HepG2 (cell line): Measurements from ENCODE around the gene UAP1. TPM values are rescaled to one million over a fixed set of nuclear protein-coding genes. Genes with fewer than 3 reads are reported as not detected.

ENCODE experiments used
- ATAC-seq: fragments of 200-7000 bp; cut with Tn5 transposase; 3 replicates; pipeline ENCODE4 v1.9.1; 2020; ENCODE audit warnings: mild to moderate bottlenecking, moderate library complexity
- BruUV-seq: library from RNA; stranded (reverse); fragments of 400-500 nt; replicated peaks from 2 replicates; lab custom pipeline; 2021; lab: Mats Ljungman, UMichigan
- CTCF ChIA-PET: fragments of 300-600 bp; formaldehyde crosslinking; extraction: SDS; loops from one replicate; lab custom pipeline; 2021; ENCODE audit warnings: low total read pairs, inconsistent platforms, low intra/inter-chr PET ratio; lab: Yijun Ruan, JAX
- POLR2A ChIA-PET: fragments of 350-600 bp; sonication (Branson Sonifier 250); formaldehyde crosslinking; loops from one replicate; lab custom pipeline; 2020; ENCODE audit warnings: antibody characterized with exemption, inconsistent platforms; lab: Yijun Ruan, JAX
- DNase-seq: peaks from one replicate; pipeline ENCODE4 v3.0.0-alpha.2; 2015; ENCODE audit warnings: low spot score
- FAIRE-seq: peaks from 3 replicates; lab custom pipeline; 2011; peaks lifted over from hg19 to GRCh38; lab: Jason Lieb, UNC
- H2AFZ ChIP-seq: one replicate; pipeline ENCODE4 v1.6.1; 2011; ENCODE audit warnings: low read length, inconsistent platforms
- H3K27ac ChIP-seq: fragments of 300-600 bp; 3 replicates; pipeline ENCODE4 v1.8.0; 2011; ENCODE audit warnings: mixed run types, mild to moderate bottlenecking, mixed read lengths, low read length, inconsistent platforms; ENCODE audit not compliant: insufficient read depth; ENCODE audit errors: extremely low read length
- H3K27me3 ChIP-seq, 2 experiments: fragments of 200-600 bp in 1 of 2; 2 replicates in 1 of 2; 3 replicates in 1 of 2; pipeline versions ENCODE4 v1.6.0 to v1.8.0; 2011; ENCODE audit warnings: low read length in 2 of 2, mild to moderate bottlenecking in 2 of 2, moderate library complexity in 2 of 2, inconsistent platforms in 1 of 2; ENCODE audit not compliant: insufficient read depth in 2 of 2, control insufficient read depth in 1 of 2
- H3K36me3 ChIP-seq, 2 experiments: fragments of 200-600 bp in 1 of 2; replicated peaks in 1 of 2; 2 replicates in 1 of 2; 3 replicates in 1 of 2; pipeline versions ENCODE4 v1.5.1 to v1.8.0; 2011; ENCODE audit warnings: low read length in 2 of 2, inconsistent platforms in 1 of 2; ENCODE audit not compliant: insufficient read depth in 2 of 2, control insufficient read depth in 1 of 2
- H3K4me1 ChIP-seq: 2 replicates; pipeline ENCODE4 v1.5.1; 2012; ENCODE audit warnings: low read length, inconsistent platforms; ENCODE audit not compliant: insufficient read depth
- H3K4me2 ChIP-seq: 2 replicates; pipeline ENCODE4 v1.6.0; 2011; ENCODE audit warnings: low read depth, low read length, inconsistent platforms
- H3K4me3 ChIP-seq, 3 experiments: fragments of 200-600 bp in 1 of 3; sonication (generic), shearing (Covaris generic) in 1 of 3; replicated peaks in 1 of 3; 2 replicates each; pipeline ENCODE4 v1.5.1; 2011 to 2016; ENCODE audit warnings: low read length in 3 of 3, inconsistent platforms in 2 of 3, low read depth in 2 of 3, mild to moderate bottlenecking in 2 of 3, control low read depth in 1 of 3, mixed read lengths in 1 of 3; ENCODE audit not compliant: insufficient read depth in 1 of 3
- H3K79me2 ChIP-seq: one replicate; pipeline ENCODE4 v1.6.1; 2011; ENCODE audit warnings: low read length, inconsistent platforms; ENCODE audit not compliant: insufficient read depth
- H3K9ac ChIP-seq: 2 replicates; pipeline ENCODE4 v1.6.0; 2011; ENCODE audit warnings: mild to moderate bottlenecking, low read depth, low read length, inconsistent platforms; ENCODE audit not compliant: insufficient read depth
- H3K9me3 ChIP-seq: 2 replicates; pipeline ENCODE4 v1.5.1; 2012; ENCODE audit warnings: mild to moderate bottlenecking, low read length
- H4K20me1 ChIP-seq: 2 replicates; pipeline ENCODE4 v1.6.0; 2011; ENCODE audit warnings: inconsistent platforms, mild to moderate bottlenecking, low read length, moderate library complexity; ENCODE audit not compliant: insufficient read depth
- KLF12 ChIP-seq: sonication (generic); formaldehyde crosslinking; IDR thresholded peaks from 2 replicates; pipeline ENCODE4 v1.4.0; 2020; ENCODE audit warnings: missing genetic modification reagents, borderline replicate concordance
- MNT ChIP-seq: fragments of 450-650 bp; IDR thresholded peaks from 2 replicates; pipeline ENCODE4 v1.6.1; 2016
- PHF21A ChIP-seq: sonication (generic); formaldehyde crosslinking; IDR thresholded peaks from 2 replicates; pipeline ENCODE4 v1.5.0; 2020; ENCODE audit warnings: mild to moderate bottlenecking, missing genetic modification reagents
- RARA ChIP-seq: IDR thresholded peaks from 2 replicates; pipeline ENCODE4 v1.6.1; 2016; ENCODE audit warnings: missing genetic modification reagents, missing compliant biosample characterization
- REST ChIP-seq, 2 experiments: IDR thresholded peaks; 2 replicates each; pipeline ENCODE4 v1.6.1; 2011 to 2012; ENCODE audit warnings: low read length in 2 of 2, borderline replicate concordance in 1 of 2, low read depth in 1 of 2, mild to moderate bottlenecking in 1 of 2, moderate library complexity in 1 of 2
- ZNF263 ChIP-seq: sonication (generic); formaldehyde crosslinking; IDR thresholded peaks from 2 replicates; pipeline ENCODE4 v1.4.0; 2020; ENCODE audit warnings: missing genetic modification reagents
- ZNF446 ChIP-seq: sonication (generic); formaldehyde crosslinking; IDR thresholded peaks from 2 replicates; pipeline ENCODE4 v1.5.0; 2020; ENCODE audit warnings: mild to moderate bottlenecking, missing genetic modification reagents
- ZNF576 ChIP-seq: sonication (generic); formaldehyde crosslinking; IDR thresholded peaks from 2 replicates; pipeline ENCODE4 v1.4.0; 2020; ENCODE audit warnings: mild to moderate bottlenecking, missing genetic modification reagents
- ZNF770 ChIP-seq: sonication (generic); formaldehyde crosslinking; IDR thresholded peaks from 2 replicates; pipeline ENCODE4 v1.5.0; 2020; ENCODE audit warnings: mild to moderate bottlenecking, missing genetic modification reagents
- WGBS: methylation state at CpG from one replicate; pipeline ENCODE4 v1.1.6; 2017; ENCODE audit warnings: low lambda C conversion rate; 5-methylcytosine and 5-hydroxymethylcytosine counted together
- in situ Hi-C: cut with HindIII; loops from 2 replicates; pipeline ENCODE4 v1.10.0; 2017; ENCODE audit warnings: low pct_unique_long_range_greater_than_20kb; ENCODE audit not compliant: extremely low pct_ligation_motif_present
- intact Hi-C: fragments of 100-400 bp; cut with micrococcal nuclease; formaldehyde crosslinking; loops from one replicate; pipeline ENCODE4 v1.10.0; 2022; ENCODE audit not compliant: unreplicated experiment
- polyA plus RNA-seq, 8 experiments: library from polyadenylated mRNA; depleted of rRNA in 3 of 8; stranded (reverse) in 7 of 8; unstranded in 1 of 8; fragments of >200 nt; fragmentation: Illumina TruSeq in 4 of 8; extraction: Trizol in 4 of 8; gene quantifications; 2 replicates each; pipeline versions ENCODE4 v1.2.1 to v1.2.3, GENCODE V29; 2011 to 2016; ENCODE audit warnings: low read depth in 4 of 8, missing spikeins in 1 of 8, mixed read lengths in 1 of 8; ENCODE audit not compliant: insufficient read depth in 1 of 8
- total RNA-seq, 5 experiments: library from RNA; depleted of rRNA; stranded (reverse); fragments of >200 nt; fragmentation: Illumina TruSeq; extraction: Trizol; gene quantifications; 2 replicates each; pipeline ENCODE4 v1.2.3, GENCODE V29; 2016; ENCODE audit warnings: low read depth in 1 of 5

The UAP1 gene
- total and polyA plus RNA-seq, 2 of the 13 experiments (the other 11 are each of a cell fraction or from before 2014, with no cell fraction given) = 48.4 to 117 TPM

- H3K27me3 ChIP-seq = no peaks in the 10 kb centered on the region
- TF ChIP-seq KLF12 (CRISPR knock-in tag) = no peak
- TF ChIP-seq ZNF576 (CRISPR knock-in tag) = no peak
- no peak for TF ChIP-seq ZNF263 (CRISPR knock-in tag)
- TF ChIP-seq PHF21A (CRISPR knock-in tag) = no peak
- H3K9ac ChIP-seq = no peak overlapping the region
- WGBS = 54% methylated on average over 3 of the region's 3 CpGs
- peaks cover 7% of the 10 kb centered on the region; the same call in 1 of the 2 replicates for H3K4me1 ChIP-seq
- CTCF ChIA-PET = no interaction called here
- in situ Hi-C loops (no loop called here), intact Hi-C loops (no loop called here)
- peaks cover 9% of the 10 kb centered on the region for H3K9me3 ChIP-seq
- ATAC-seq = no peak
- no peaks in the 10 kb centered on the region for H3K79me2 ChIP-seq
- no peak overlapping the region for H2AFZ ChIP-seq
- H3K4me3 ChIP-seq = no peak overlapping the region
- no peak for DNase-seq
- no peaks in the 10 kb centered on the region for H3K36me3 ChIP-seq
- BruUV-seq = no TSS peak
- H3K27ac ChIP-seq = no peak overlapping the region
- no peaks in the 10 kb centered on the region for H4K20me1 ChIP-seq
- H3K4me2 ChIP-seq = no peak overlapping the region
- FAIRE-seq = no peak
- POLR2A ChIA-PET = no interaction called here
These were observed 18.3 kb upstream of the UAP1 start for GRCh38 chr1:162543228-162543627.

- no peak overlapping the region for H3K9ac ChIP-seq
- no peak for FAIRE-seq
- ATAC-seq = no peak
- H4K20me1 ChIP-seq = no peaks in the 10 kb centered on the region
- no peaks in the 10 kb centered on the region for H3K4me1 ChIP-seq
- BruUV-seq = no TSS peak
- H3K4me2 ChIP-seq = no peak overlapping the region
- H3K9me3 ChIP-seq = peaks cover 5% of the 10 kb centered on the region
- H3K36me3 ChIP-seq = no peaks in the 10 kb centered on the region
- no peak for DNase-seq
- ChIA-PET POLR2A (no interaction called here), CTCF (no interaction called here)
- in situ Hi-C loops = no loop called here
- no peak overlapping the region for H3K4me3 ChIP-seq
- intact Hi-C loops = no loop called here
- no peak overlapping the region for H2AFZ ChIP-seq
- no peaks in the 10 kb centered on the region for H3K79me2 ChIP-seq
- H3K27ac ChIP-seq = no peak overlapping the region
- WGBS = 56% methylated on average over 4 of the region's 4 CpGs
- no peaks in the 10 kb centered on the region for H3K27me3 ChIP-seq
- no peak for TF ChIP-seq ZNF446 (CRISPR knock-in tag)
- TF ChIP-seq ZNF770 (CRISPR knock-in tag) = no peak
- TF ChIP-seq RARA (CRISPR knock-in tag) = no peak
- TF ChIP-seq REST (IDR thresholded peaks at IDR 0.05; ENCODE audit: borderline replicate concordance in 1 of 2, low read depth in 1 of 2, low read length in 2 of 2) = no peak
- TF ChIP-seq MNT = no peak
These were observed 13.4 kb upstream of the UAP1 start for GRCh38 chr1:162548170-162548569.
